Glutamatergic neuron (in vitro differentiated cells): Measurements from ENCODE around the gene FAM234A. TPM values are rescaled to one million over a fixed set of nuclear protein-coding genes. Genes with fewer than 3 reads are reported as not detected.

Source experiments
- DNase-seq: peaks from one replicate; pipeline ENCODE4 v3.0.0; 2022
- H3K27ac Mint-ChIP-seq: one replicate; pipeline ENCODE4 v1.8.0; 2020; ENCODE audit warnings: mild to moderate bottlenecking, mixed read lengths, inconsistent platforms; ENCODE audit not compliant: unreplicated experiment
- H3K27me3 Mint-ChIP-seq: one replicate; pipeline ENCODE4 v1.8.0; 2020; ENCODE audit warnings: mild to moderate bottlenecking, moderate library complexity, mixed read lengths, inconsistent platforms; ENCODE audit not compliant: unreplicated experiment
- H3K36me3 Mint-ChIP-seq: one replicate; pipeline ENCODE4 v1.8.0; 2020; ENCODE audit warnings: mild to moderate bottlenecking, mixed read lengths, inconsistent platforms; ENCODE audit not compliant: unreplicated experiment
- H3K4me1 Mint-ChIP-seq: one replicate; pipeline ENCODE4 v1.8.0; 2020; ENCODE audit warnings: mild to moderate bottlenecking, low read depth, mixed read lengths, inconsistent platforms; ENCODE audit not compliant: unreplicated experiment
- H3K4me3 Mint-ChIP-seq: one replicate; pipeline ENCODE4 v1.8.0; 2020; ENCODE audit warnings: mild to moderate bottlenecking, mixed read lengths, inconsistent platforms; ENCODE audit not compliant: unreplicated experiment
- H3K9me3 Mint-ChIP-seq: one replicate; pipeline ENCODE4 v1.8.0; 2020; ENCODE audit warnings: mild to moderate bottlenecking, moderate library complexity, mixed read lengths, inconsistent platforms; ENCODE audit not compliant: unreplicated experiment
- CTCF ChIP-seq: fragments of 200-600 bp; sonication (generic); IDR thresholded peaks from one replicate; pipeline ENCODE4 v1.5.0; 2021; ENCODE audit not compliant: partially characterized antibody, unreplicated experiment
- total RNA-seq: library from RNA; stranded (reverse); fragmentation: NEBNext Ultra II Directional; extraction: Animal tissue kit (Norgen Biotek cat#: 25700); gene quantifications from one replicate; pipeline ENCODE4 v1.2.1, GENCODE V29; 2021; ENCODE audit not compliant: unreplicated experiment

The FAM234A gene
- total RNA-seq, 1 donor from 2014 or later, result 82.7 TPM

DNA sequence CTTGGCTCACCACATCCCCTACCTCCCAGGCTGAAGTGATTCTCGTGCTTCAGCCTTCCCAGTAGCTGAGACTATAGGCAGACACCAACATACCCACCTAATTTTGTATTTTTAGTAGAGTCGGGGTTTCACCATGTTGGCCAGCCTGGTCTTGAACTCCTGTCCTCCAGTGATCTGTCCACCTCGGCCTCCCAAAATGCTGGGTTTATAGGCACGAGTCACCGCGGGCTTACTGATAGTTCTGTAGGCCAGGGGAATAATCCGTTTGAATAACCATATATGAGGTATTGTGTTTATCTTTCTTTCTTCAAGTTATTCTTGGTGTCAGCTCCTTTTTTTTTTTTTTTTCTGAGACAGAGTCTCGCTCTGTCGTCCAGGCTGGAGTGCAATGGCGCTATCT lies 7.7 kb downstream of the FAM234A start:
- Mint-ChIP-seq H3K27ac (no peak overlapping the region), H3K4me3 (no peak overlapping the region), H3K27me3 (peaks cover 1% of the 10 kb centered on the region), H3K36me3 (no peaks in the 10 kb centered on the region), H3K9me3 (peaks cover 3% of the 10 kb centered on the region), H3K4me1 (peaks cover 7% of the 10 kb centered on the region)
- DNase-seq, result no peak
- TF ChIP-seq CTCF, result no peak

DNA sequence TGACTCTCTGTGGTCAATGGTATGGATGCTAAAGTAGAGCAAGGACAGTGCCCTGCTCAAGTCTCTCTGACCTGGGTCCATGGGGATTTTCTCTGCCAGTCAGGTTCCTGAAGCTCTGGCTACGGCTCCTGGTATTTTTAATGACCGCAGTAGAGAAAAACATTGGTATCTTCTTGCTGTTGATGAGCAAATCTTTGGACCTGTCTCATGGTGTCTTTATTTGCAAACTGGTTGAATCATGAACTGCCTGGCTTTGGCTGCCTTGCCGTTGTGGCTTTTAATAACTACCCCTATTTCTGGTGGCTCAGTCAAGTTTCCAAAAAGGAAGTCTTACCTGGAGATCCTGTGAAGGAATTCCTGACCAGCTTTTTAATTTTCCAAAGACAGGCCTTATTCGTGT lies 8.7 kb downstream of the FAM234A start:
- no peak overlapping the region for H3K27ac Mint-ChIP-seq
- H3K9me3 Mint-ChIP-seq, result peaks cover 3% of the 10 kb centered on the region
- peak overlapping the region; percentile 14 for H3K4me3 Mint-ChIP-seq

DNA sequence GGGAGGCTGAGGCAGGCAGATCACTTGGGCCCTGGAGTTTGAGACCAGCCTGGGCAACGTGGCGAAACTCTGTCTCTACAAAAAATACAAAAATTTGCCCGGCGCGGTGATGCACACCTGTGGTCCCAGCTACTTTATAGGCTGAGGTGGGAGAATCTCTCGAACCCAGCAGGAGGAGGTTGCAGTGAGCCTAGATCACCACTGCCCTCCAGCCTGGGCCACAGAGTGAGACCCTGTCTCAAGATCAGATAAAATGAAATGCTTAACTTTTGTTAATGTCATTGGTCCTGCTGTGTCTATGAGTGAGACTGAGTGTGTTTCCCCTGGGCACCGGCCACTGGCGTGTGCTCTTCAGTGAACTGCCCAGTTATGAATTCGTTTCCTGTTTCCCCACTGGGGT lies 10.5 kb downstream of the FAM234A start:
- Mint-ChIP-seq H3K4me1 (peaks cover 2% of the 10 kb centered on the region), H3K4me3 (peak overlapping the region; percentile 38), H3K9me3 (no peaks in the 10 kb centered on the region), H3K27ac (no peak overlapping the region), H3K36me3 (no peaks in the 10 kb centered on the region), H3K27me3 (peaks cover 3% of the 10 kb centered on the region)
- no peak for DNase-seq
- TF ChIP-seq CTCF, result no peak

More for the DNA sequence above, 8.7 kb downstream of the FAM234A start:
- no peak for TF ChIP-seq CTCF
- DNase-seq, result no peak
- peaks cover 7% of the 10 kb centered on the region for H3K4me1 Mint-ChIP-seq
- H3K27me3 Mint-ChIP-seq, result peaks cover 4% of the 10 kb centered on the region
- no peaks in the 10 kb centered on the region for H3K36me3 Mint-ChIP-seq

DNA sequence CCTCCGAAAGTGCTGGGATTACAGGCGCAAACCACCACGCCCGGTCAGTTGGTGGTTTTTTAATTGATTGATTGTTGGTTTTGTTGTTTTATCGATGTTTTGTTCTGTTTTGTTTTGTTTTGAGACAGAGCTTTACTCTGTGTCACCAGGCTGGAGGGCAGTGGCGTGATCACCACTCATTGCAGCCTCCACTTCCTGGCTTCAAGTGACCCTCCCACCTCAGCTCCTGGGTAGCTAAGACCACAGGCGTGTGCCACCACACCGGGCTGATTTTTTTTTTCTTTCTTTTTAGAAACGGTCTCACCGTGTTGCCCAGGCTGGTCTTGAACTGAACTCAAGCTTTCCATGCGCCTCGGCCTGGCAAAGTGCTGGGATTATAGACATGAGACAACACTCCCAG lies 12.4 kb downstream of the FAM234A start:
- no peaks in the 10 kb centered on the region for H3K36me3 Mint-ChIP-seq
- no peak overlapping the region for H3K4me3 Mint-ChIP-seq
- TF ChIP-seq CTCF, result no peak
- no peak overlapping the region for H3K27ac Mint-ChIP-seq
- peaks cover 3% of the 10 kb centered on the region for H3K9me3 Mint-ChIP-seq
- H3K27me3 Mint-ChIP-seq, result peaks cover 3% of the 10 kb centered on the region
- peaks cover 5% of the 10 kb centered on the region for H3K4me1 Mint-ChIP-seq
- no peak for DNase-seq

DNA sequence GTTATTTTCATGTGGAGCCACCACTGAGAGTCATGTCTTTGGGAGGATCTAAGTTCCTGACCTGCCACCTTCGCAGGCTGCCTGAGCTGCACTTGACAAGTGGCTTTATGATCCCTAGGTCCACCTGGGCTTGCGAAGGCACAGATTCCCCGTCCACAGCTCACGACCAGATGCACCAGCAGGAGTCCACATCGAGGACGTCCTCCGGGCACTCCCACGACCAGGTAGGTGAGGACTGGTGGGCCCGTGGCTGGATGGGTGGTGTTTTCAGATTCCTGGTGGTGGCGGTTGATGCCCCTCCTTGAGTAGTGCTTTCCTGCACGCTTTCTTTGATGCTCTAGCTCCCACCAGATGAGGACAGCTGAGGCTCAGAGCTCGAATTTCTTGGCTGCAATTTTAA lies 14.8 kb downstream of the FAM234A start:
- DNase-seq, result no peak
- no peak overlapping the region for H3K4me3 Mint-ChIP-seq

More for the DNA sequence above, 14.8 kb downstream of the FAM234A start:
- Mint-ChIP-seq H3K9me3 (peaks cover 3% of the 10 kb centered on the region), H3K36me3 (peaks cover 5% of the 10 kb centered on the region), H3K27ac (no peak overlapping the region), H3K4me1 (peaks cover 7% of the 10 kb centered on the region), H3K27me3 (peaks cover 3% of the 10 kb centered on the region)
- TF ChIP-seq CTCF, result no peak
